Activated naive CD8-positive, alpha-beta T cell (primary cell): ENCODE data around the gene MORN4.
"Not testable (repeated sequence)": the region's sequence is repeated elsewhere in the genome, so short reads cannot be mapped to it uniquely, and the experiment has no call there.

Source experiments
- H3K27ac Mint-ChIP-seq: one replicate; pipeline ENCODE4 v1.8.0; 2021; ENCODE audit warnings: mixed read lengths
- H3K27me3 Mint-ChIP-seq: one replicate; pipeline ENCODE4 v1.8.0; 2021; ENCODE audit warnings: mixed read lengths
- H3K36me3 Mint-ChIP-seq: one replicate; pipeline ENCODE4 v1.8.0; 2021; ENCODE audit warnings: mixed read lengths
- H3K4me1 Mint-ChIP-seq: one replicate; pipeline ENCODE4 v1.8.0; 2021; ENCODE audit warnings: low read depth, mixed read lengths
- H3K4me3 Mint-ChIP-seq: one replicate; pipeline ENCODE4 v1.8.0; 2021; ENCODE audit warnings: mild to moderate bottlenecking, mixed read lengths
- H3K9me3 Mint-ChIP-seq: one replicate; pipeline ENCODE4 v1.8.0; 2021; ENCODE audit warnings: low read depth, mixed read lengths

The MORN4 gene

DNA sequence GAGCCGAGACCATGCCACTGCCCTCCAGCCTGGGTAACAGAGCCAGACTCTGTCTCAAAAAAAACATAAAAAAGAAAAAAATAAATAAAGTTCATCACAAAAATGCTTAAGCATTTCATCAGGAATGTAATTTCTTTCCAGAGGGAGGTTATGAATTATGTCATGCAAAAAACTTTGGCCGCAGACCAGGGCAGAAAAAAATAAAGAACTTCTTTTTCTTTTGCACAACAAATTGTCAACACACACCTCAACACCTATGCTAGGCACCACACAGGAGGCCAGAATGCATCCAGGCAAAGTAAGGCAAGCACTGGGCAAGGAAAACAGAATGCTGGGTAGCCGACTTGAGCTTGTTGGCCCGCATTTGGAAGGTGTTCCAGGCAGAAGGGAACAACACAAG lies 39.9 kb downstream of the MORN4 start:
- no peaks in the 10 kb centered on the region for H3K27me3 Mint-ChIP-seq
- H3K4me1 Mint-ChIP-seq, result no peaks in the 10 kb centered on the region
- no peaks in the 10 kb centered on the region for H3K36me3 Mint-ChIP-seq
- no peak overlapping the region for H3K27ac Mint-ChIP-seq
- H3K4me3 Mint-ChIP-seq, result no peak overlapping the region
- H3K9me3 Mint-ChIP-seq, result no peaks in the 10 kb centered on the region

- Mint-ChIP-seq H3K27me3 (no peaks in the 10 kb centered on the region), H3K9me3 (no peaks in the 10 kb centered on the region), H3K4me3 (no peak overlapping the region), H3K36me3 (no peaks in the 10 kb centered on the region), H3K4me1 (no peaks in the 10 kb centered on the region), H3K27ac (no peak overlapping the region)
These were observed 42.4 kb downstream of the MORN4 start for GRCh38 chr10:97590748-97591495.

GRCh38 chr10:97590082-97590747 lies 43.1 kb downstream of the MORN4 start:
- no peaks in the 10 kb centered on the region for H3K9me3 Mint-ChIP-seq
- H3K4me3 Mint-ChIP-seq, result no peak overlapping the region
- H3K27ac Mint-ChIP-seq, result no peak overlapping the region
- no peaks in the 10 kb centered on the region for H3K36me3 Mint-ChIP-seq
- H3K27me3 Mint-ChIP-seq, result no peaks in the 10 kb centered on the region
- H3K4me1 Mint-ChIP-seq, result no peaks in the 10 kb centered on the region

DNA sequence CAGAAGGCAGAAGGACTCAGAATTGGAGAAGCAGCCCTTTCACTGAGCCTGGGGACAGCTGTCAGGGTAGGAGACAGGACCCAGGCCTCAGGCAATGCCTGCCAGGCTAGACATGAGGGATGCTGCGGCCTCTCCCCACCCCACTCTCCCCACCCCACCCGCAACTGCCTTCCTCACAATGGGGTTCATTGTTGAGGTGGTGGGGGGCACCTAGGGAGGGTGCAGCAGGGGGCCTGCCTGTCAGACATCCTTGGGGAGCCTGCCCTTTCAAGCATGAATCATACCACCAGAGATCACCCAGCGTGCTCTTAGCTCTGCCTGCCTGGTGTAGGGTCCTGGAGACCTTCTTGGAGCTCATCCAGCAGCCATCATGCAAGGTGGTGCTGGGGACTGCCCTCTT lies 43.8 kb downstream of the MORN4 start, which contains the start of gene C10orf62:
C10orf62 (plus strand) TSS at position 243 of the 400 bp plus-strand sequence. CDS start 177 bp downstream, outside the sequence.
- Mint-ChIP-seq H3K4me1 (no peaks in the 10 kb centered on the region), H3K36me3 (no peaks in the 10 kb centered on the region), H3K9me3 (no peaks in the 10 kb centered on the region), H3K27ac (no peak within 1 kb of the TSS), H3K27me3 (no peaks in the 10 kb centered on the region), H3K4me3 (no peak within 1 kb of the TSS)

DNA sequence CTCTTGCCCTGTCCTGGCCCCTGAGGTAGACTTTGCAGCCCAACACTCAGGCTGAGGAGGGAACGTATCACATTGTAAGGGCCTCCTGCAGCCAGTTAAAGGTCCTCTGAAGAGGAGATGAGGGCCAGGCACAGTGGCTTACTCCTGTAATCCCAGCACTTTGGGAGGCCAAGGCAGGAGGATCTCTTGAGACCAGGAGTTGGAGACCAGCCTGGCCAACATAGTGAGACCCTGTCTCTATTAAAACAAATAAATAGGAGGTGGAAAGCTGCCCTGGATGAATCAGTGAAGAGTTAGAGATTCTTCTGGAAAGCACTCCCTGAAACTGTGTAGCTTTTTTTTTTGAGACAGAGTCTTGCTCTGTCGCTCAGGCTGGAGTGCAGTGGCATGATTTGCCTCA lies 46.1 kb downstream of the MORN4 start:
- Mint-ChIP-seq H3K9me3 (no peaks in the 10 kb centered on the region), H3K4me1 (no peaks in the 10 kb centered on the region), H3K4me3 (no peak overlapping the region), H3K36me3 (no peaks in the 10 kb centered on the region), H3K27me3 (no peaks in the 10 kb centered on the region), H3K27ac (no peak overlapping the region)

GRCh38 chr10:97585439-97585811 lies 47.9 kb downstream of the MORN4 start:
- no peak overlapping the region for H3K4me3 Mint-ChIP-seq
- H3K9me3 Mint-ChIP-seq, result no peaks in the 10 kb centered on the region
- no peaks in the 10 kb centered on the region for H3K4me1 Mint-ChIP-seq
- no peaks in the 10 kb centered on the region for H3K36me3 Mint-ChIP-seq
- no peaks in the 10 kb centered on the region for H3K27me3 Mint-ChIP-seq
- no peak overlapping the region for H3K27ac Mint-ChIP-seq

DNA sequence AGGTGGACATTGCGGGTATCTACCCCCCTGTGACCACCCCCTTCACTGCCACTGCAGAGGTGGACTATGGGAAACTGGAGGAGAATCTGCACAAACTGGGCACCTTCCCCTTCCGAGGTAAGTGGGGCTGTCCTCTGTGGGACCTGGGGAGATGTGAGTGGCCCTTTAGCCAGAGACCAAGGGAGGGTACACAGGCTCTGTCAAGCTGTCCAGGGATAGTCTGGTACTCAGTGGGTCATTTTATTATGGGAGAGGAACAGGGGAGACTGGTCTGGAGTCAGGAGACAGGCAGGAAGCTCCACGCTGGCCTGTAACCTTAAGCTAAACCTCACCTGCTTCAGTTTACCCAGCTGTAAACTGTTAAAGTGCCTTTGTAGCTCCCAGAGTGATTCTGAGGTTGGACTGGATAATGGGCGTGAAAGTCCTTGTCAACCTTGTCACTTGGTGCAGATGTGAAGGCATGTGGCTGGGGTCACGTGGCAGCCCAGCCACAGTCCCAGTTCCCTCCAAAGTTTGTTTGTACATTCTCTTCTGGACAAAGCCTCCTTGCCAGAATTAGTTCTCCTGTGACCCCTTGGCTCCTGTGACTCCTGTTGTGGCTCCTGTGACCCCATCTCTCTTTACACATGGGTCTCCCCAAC lies 48.4 kb downstream of the MORN4 start:
- H3K27ac Mint-ChIP-seq, result no peak overlapping the region
- H3K27me3 Mint-ChIP-seq, result no peaks in the 10 kb centered on the region
- H3K4me1 Mint-ChIP-seq, result no peaks in the 10 kb centered on the region
- H3K4me3 Mint-ChIP-seq, result no peak overlapping the region
- no peaks in the 10 kb centered on the region for H3K36me3 Mint-ChIP-seq
- H3K9me3 Mint-ChIP-seq, result no peaks in the 10 kb centered on the region

- no peaks in the 10 kb centered on the region for H3K9me3 Mint-ChIP-seq
- H3K27ac Mint-ChIP-seq, result no peak within 1 kb of the TSS
- H3K4me1 Mint-ChIP-seq, result no peaks in the 10 kb centered on the region
- no peak within 1 kb of the TSS for H3K4me3 Mint-ChIP-seq
- H3K36me3 Mint-ChIP-seq, result no peaks in the 10 kb centered on the region
- no peaks in the 10 kb centered on the region for H3K27me3 Mint-ChIP-seq
These were observed 49.1 kb downstream of the MORN4 start, which contains the start of gene HOGA1 for GRCh38 chr10:97584060-97584797. HOGA1 (plus strand) TSS chr10:97584389; CDS start chr10:97584704, 315 bp downstream.

- no peaks in the 10 kb centered on the region for H3K4me1 Mint-ChIP-seq
- no peaks in the 10 kb centered on the region for H3K27me3 Mint-ChIP-seq
- no peaks in the 10 kb centered on the region for H3K9me3 Mint-ChIP-seq
- H3K4me3 Mint-ChIP-seq, result no peak overlapping the region
- H3K36me3 Mint-ChIP-seq, result no peaks in the 10 kb centered on the region
- no peak overlapping the region for H3K27ac Mint-ChIP-seq
These were observed 49.8 kb downstream of the MORN4 start for GRCh38 chr10:97583476-97583875.

- no peaks in the 10 kb centered on the region for H3K36me3 Mint-ChIP-seq
- H3K9me3 Mint-ChIP-seq, result no peaks in the 10 kb centered on the region
- no peaks in the 10 kb centered on the region for H3K4me1 Mint-ChIP-seq
- no peak overlapping the region for H3K4me3 Mint-ChIP-seq
- H3K27ac Mint-ChIP-seq, result no peak overlapping the region
- no peaks in the 10 kb centered on the region for H3K27me3 Mint-ChIP-seq
These were observed 51.1 kb downstream of the MORN4 start for GRCh38 chr10:97582169-97582568.

DNA sequence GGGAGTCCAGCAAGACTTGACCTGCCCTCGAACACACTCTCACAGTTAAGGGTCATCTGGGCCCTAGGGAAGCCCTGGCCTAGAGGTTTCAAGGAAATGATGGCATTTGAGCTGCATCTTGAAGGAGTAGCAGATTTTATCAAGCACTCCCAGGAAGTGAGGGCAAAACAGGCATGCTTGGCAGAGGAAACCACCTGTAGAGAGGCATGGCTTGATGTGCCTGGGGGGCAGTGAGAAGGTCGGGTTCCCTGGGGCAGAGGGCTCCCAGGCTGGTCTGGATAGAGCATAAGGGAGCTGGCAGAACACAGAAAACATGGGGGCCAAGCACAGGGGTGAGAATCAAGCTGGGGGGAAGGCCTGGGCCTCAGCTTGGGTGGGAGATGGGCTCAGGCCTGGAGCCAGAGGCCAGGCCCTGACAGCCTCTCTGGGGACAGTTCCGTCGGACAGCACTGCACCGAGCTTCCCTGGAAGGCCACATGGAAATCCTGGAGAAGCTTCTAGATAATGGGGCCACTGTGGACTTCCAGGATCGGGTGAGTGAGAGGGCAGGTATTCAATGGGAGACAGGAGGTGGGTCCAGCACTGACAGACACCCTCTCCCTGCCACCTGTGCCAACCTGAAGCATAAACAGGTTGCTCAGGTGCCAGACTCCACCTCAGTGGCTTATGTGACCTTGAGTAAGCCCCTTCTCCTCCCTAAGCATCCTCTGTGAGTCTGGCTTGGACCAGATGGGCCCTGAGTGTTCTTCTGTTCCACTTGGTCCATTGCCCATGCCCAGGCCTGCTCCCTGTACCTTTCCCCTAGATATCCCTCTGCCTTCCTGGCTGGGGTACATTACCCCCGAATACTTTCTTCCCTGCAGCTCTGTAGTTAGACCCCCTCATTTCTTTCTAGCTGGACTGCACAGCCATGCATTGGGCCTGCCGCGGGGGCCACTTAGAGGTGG lies 52.6 kb downstream of the MORN4 start:
- H3K4me3 Mint-ChIP-seq, result no peak overlapping the region
- H3K27ac Mint-ChIP-seq, result no peak overlapping the region
- no peaks in the 10 kb centered on the region for H3K9me3 Mint-ChIP-seq
- H3K27me3 Mint-ChIP-seq, result no peaks in the 10 kb centered on the region
- H3K4me1 Mint-ChIP-seq, result no peaks in the 10 kb centered on the region
- no peaks in the 10 kb centered on the region for H3K36me3 Mint-ChIP-seq

- H3K27me3 Mint-ChIP-seq, result no peaks in the 10 kb centered on the region
- no peaks in the 10 kb centered on the region for H3K36me3 Mint-ChIP-seq
- no peak overlapping the region for H3K27ac Mint-ChIP-seq
- no peak overlapping the region for H3K4me3 Mint-ChIP-seq
- H3K4me1 Mint-ChIP-seq, result no peaks in the 10 kb centered on the region
- H3K9me3 Mint-ChIP-seq, result no peaks in the 10 kb centered on the region
These were observed 55.0 kb downstream of the MORN4 start for GRCh38 chr10:97578171-97578844.

- no peaks in the 10 kb centered on the region for H3K4me1 Mint-ChIP-seq
- no peaks in the 10 kb centered on the region for H3K9me3 Mint-ChIP-seq
- no peak overlapping the region for H3K4me3 Mint-ChIP-seq
- no peak overlapping the region for H3K27ac Mint-ChIP-seq
- H3K27me3 Mint-ChIP-seq, result no peaks in the 10 kb centered on the region
- H3K36me3 Mint-ChIP-seq, result no peaks in the 10 kb centered on the region
These were observed 55.6 kb downstream of the MORN4 start for GRCh38 chr10:97577701-97578100.

GRCh38 chr10:97576487-97576886 lies 56.8 kb downstream of the MORN4 start:
- H3K4me1 Mint-ChIP-seq, H3K4me3 Mint-ChIP-seq, H3K27ac Mint-ChIP-seq, H3K9me3 Mint-ChIP-seq, H3K36me3 Mint-ChIP-seq, H3K27me3 Mint-ChIP-seq: not testable (repeated sequence)
